ENCODE results near the gene GNAQ.

GNAQ gene

DNA sequence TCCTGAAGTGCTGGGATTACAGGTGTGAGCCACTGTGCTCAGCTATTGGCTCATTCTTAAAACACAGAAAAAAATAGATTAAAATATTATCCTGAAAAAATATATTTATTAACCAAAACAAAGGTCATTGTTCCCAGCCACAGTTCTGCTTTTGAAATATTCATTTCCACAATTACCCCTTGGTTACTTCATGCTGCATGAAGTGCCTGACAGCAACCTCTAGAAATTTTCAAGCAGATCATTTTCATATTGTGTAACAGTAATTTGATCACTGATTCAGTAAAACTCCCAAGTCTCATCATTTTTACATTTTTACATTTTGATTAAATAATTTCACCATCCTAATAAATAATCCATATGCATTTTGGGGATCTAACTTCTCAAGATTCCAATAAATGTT, 18.8 kb upstream of the GNAQ start:
- Histone ChIP-seq H3K4me2 (ENCODE audit: low read length) (no peak overlapping the region), H3K27ac (no peak overlapping the region), H3K36me3 (ENCODE audit: control insufficient read depth, insufficient read depth, low read length) (no peaks in the 10 kb centered on the region), H3K4me3 (ENCODE audit: low read depth, low read length) (no peak overlapping the region), H3K9ac (no peak overlapping the region), H3K27me3 (ENCODE audit: control insufficient read depth, insufficient read depth, low read length) (no peaks in the 10 kb centered on the region), H3K9me3 (ENCODE audit: control insufficient read depth, low read length) (no peaks in the 10 kb centered on the region), H2AFZ (no peak overlapping the region), H3K4me1 (no peaks in the 10 kb centered on the region), H3K79me2 (no peaks in the 10 kb centered on the region)
- TF ChIP-seq, protein P1, sequence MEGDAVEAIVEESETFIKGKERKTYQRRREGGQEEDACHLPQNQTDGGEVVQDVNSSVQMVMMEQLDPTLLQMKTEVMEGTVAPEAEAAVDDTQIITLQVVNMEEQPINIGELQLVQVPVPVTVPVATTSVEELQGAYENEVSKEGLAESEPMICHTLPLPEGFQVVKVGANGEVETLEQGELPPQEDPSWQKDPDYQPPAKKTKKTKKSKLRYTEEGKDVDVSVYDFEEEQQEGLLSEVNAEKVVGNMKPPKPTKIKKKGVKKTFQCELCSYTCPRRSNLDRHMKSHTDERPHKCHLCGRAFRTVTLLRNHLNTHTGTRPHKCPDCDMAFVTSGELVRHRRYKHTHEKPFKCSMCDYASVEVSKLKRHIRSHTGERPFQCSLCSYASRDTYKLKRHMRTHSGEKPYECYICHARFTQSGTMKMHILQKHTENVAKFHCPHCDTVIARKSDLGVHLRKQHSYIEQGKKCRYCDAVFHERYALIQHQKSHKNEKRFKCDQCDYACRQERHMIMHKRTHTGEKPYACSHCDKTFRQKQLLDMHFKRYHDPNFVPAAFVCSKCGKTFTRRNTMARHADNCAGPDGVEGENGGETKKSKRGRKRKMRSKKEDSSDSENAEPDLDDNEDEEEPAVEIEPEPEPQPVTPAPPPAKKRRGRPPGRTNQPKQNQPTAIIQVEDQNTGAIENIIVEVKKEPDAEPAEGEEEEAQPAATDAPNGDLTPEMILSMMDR (IDR thresholded peaks at IDR 0.05): no peak

DNA sequence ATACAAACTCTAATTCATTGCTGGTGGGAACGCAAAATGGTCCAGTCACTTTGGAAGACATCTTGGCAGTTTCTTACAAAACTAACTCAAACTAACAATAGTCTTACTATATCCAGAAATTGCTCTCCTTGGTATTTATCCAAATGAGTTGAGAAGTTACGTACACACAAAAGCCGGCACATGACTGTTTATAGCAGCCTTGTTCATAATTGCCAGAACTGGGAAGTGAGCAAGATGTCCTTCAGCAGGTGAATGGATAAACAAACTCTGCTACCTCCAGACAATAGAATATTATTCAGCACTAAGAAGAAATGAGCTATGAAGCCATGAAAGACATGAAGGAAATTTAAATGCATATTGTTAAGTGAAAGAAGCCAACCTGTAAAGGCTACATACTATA, 17.9 kb upstream of the GNAQ start:
- Histone ChIP-seq H3K4me3 (ENCODE audit: low read depth, low read length) (no peak overlapping the region), H3K27me3 (ENCODE audit: control insufficient read depth, insufficient read depth, low read length) (no peaks in the 10 kb centered on the region), H2AFZ (no peak overlapping the region), H3K79me2 (no peaks in the 10 kb centered on the region), H3K4me1 (no peaks in the 10 kb centered on the region), H3K9me3 (ENCODE audit: control insufficient read depth, low read length) (no peaks in the 10 kb centered on the region), H3K27ac (no peak overlapping the region), H3K9ac (no peak overlapping the region), H3K36me3 (ENCODE audit: control insufficient read depth, insufficient read depth, low read length) (no peaks in the 10 kb centered on the region), H3K4me2 (ENCODE audit: low read length) (no peak overlapping the region)
- TF ChIP-seq, protein P1 (IDR thresholded peaks at IDR 0.05): no peak

DNA sequence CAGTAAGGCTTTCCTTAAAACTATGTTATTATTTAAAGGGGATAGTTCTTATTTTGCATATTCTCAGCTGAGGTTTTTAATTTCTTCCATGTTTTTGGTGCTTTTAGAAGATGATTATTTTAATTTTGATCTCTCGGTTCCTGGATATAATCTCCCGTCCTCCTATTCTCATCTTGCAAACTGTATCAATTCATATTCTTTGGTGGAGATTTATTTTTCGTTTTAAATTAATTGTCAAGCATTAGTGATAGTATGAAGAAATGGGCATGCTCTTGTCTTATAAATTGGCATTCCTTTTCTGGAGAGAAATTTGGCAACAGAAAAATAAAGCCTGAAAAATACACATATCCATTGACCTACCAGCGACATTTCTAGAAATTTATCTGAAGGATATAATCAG, 15.5 kb upstream of the GNAQ start:
- TF ChIP-seq, protein P1 (IDR thresholded peaks at IDR 0.05): no peak
- H2AFZ ChIP-seq: no peak overlapping the region
- H3K27me3 ChIP-seq (ENCODE audit: control insufficient read depth, insufficient read depth, low read length): no peaks in the 10 kb centered on the region
- H3K4me2 ChIP-seq (ENCODE audit: low read length): no peak overlapping the region
- no peak overlapping the region for H3K9ac ChIP-seq
- no peak overlapping the region for H3K4me3 ChIP-seq (ENCODE audit: low read depth, low read length)
- H3K4me1 ChIP-seq: no peaks in the 10 kb centered on the region
- no peaks in the 10 kb centered on the region for H3K79me2 ChIP-seq
- H3K27ac ChIP-seq: no peak overlapping the region
- no peaks in the 10 kb centered on the region for H3K36me3 ChIP-seq (ENCODE audit: control insufficient read depth, insufficient read depth, low read length)
- no peaks in the 10 kb centered on the region for H3K9me3 ChIP-seq (ENCODE audit: control insufficient read depth, low read length)

GRCh38 chr9:78046112-78046511, 14.5 kb upstream of the GNAQ start:
- H3K9me3 ChIP-seq (ENCODE audit: control insufficient read depth, low read length): no peaks in the 10 kb centered on the region
- no peak overlapping the region for H2AFZ ChIP-seq
- H3K27ac ChIP-seq: no peak overlapping the region
- no peak overlapping the region for H3K4me3 ChIP-seq (ENCODE audit: low read depth, low read length)
- H3K27me3 ChIP-seq (ENCODE audit: control insufficient read depth, insufficient read depth, low read length): no peaks in the 10 kb centered on the region
- TF ChIP-seq, protein P1 (IDR thresholded peaks at IDR 0.05): no peak
- no peak overlapping the region for H3K4me2 ChIP-seq (ENCODE audit: low read length)
- H3K4me1 ChIP-seq: no peaks in the 10 kb centered on the region
- no peaks in the 10 kb centered on the region for H3K79me2 ChIP-seq
- no peak overlapping the region for H3K9ac ChIP-seq
- no peaks in the 10 kb centered on the region for H3K36me3 ChIP-seq (ENCODE audit: control insufficient read depth, insufficient read depth, low read length)

- no peak overlapping the region for H3K4me3 ChIP-seq (ENCODE audit: low read depth, low read length)
- no peaks in the 10 kb centered on the region for H3K4me1 ChIP-seq
- no peaks in the 10 kb centered on the region for H3K9me3 ChIP-seq (ENCODE audit: control insufficient read depth, low read length)
- no peak overlapping the region for H3K27ac ChIP-seq
- H3K79me2 ChIP-seq: no peaks in the 10 kb centered on the region
- no peak overlapping the region for H3K4me2 ChIP-seq (ENCODE audit: low read length)
- H3K9ac ChIP-seq: no peak overlapping the region
- no peaks in the 10 kb centered on the region for H3K27me3 ChIP-seq (ENCODE audit: control insufficient read depth, insufficient read depth, low read length)
- no peak overlapping the region for H2AFZ ChIP-seq
- no peaks in the 10 kb centered on the region for H3K36me3 ChIP-seq (ENCODE audit: control insufficient read depth, insufficient read depth, low read length)
- TF ChIP-seq, protein P1 (IDR thresholded peaks at IDR 0.05): no peak
Observed at GRCh38 chr9:78044886-78045285, 13.3 kb upstream of the GNAQ start.
